K562 (cell line): ENCODE measurements around the gene ZNF300. TPM values are rescaled to one million over a fixed set of nuclear protein-coding genes. Genes with fewer than 3 reads are reported as not detected.

Experiments used
- ATAC-seq: fragments of 200-7000 bp; cut with Tn5 transposase; 3 replicates; pipeline ENCODE4 v1.9.1; 2020; ENCODE audit warnings: moderate library complexity
- BruUV-seq: library from RNA; stranded (reverse); fragments of 400-500 nt; replicated peaks from 2 replicates; lab custom pipeline; 2021; lab: Mats Ljungman, UMichigan
- CTCF ChIA-PET: fragments of 300-600 bp; formaldehyde crosslinking; extraction: SDS; loops from one replicate; lab custom pipeline; 2021; ENCODE audit warnings: low intra/inter-chr PET ratio; lab: Yijun Ruan, JAX
- POLR2A ChIA-PET: fragments of 300-600, 350-650 bp; sonication (Branson Sonifier 250); formaldehyde crosslinking; extraction: SDS; loops from one replicate; lab custom pipeline; 2021; ENCODE audit warnings: antibody characterized with exemption, inconsistent platforms; lab: Yijun Ruan, JAX
- DNase-seq, 4 experiments: peaks; one replicate each; pipeline versions ENCODE4 v3.0.0 to v3.0.0-alpha.2; 2011 to 2018; ENCODE audit warnings: low spot score in 3 of 4, mixed read lengths in 3 of 4; ENCODE audit errors: extremely low read depth in 1 of 4
- FAIRE-seq: peaks from 2 replicates; lab custom pipeline; 2011; peaks lifted over from hg19 to GRCh38; lab: Jason Lieb, UNC
- H2AFZ ChIP-seq: 2 replicates; pipeline ENCODE4 v1.6.0; 2011; ENCODE audit warnings: low read depth, low read length, control low read depth, inconsistent platforms
- H3K27ac ChIP-seq: fragments of 200-600 bp; 3 replicates; pipeline ENCODE4 v1.8.0; 2011; ENCODE audit warnings: low read depth, mild to moderate bottlenecking, control low read depth, inconsistent platforms, low read length, moderate library complexity, mixed read lengths; ENCODE audit errors: extremely low read depth
- H3K27me3 ChIP-seq, 2 experiments: fragments of 300-600 bp in 1 of 2; 2 replicates in 1 of 2; 3 replicates in 1 of 2; pipeline versions ENCODE4 v1.6.0 to v1.8.0; 2011; ENCODE audit warnings: inconsistent platforms in 2 of 2, low read length in 2 of 2, mild to moderate bottlenecking in 1 of 2, mixed read lengths in 1 of 2, moderate library complexity in 1 of 2; ENCODE audit not compliant: control insufficient read depth in 2 of 2, insufficient read depth in 2 of 2
- H3K36me3 ChIP-seq: fragments of 300-600 bp; 3 replicates; pipeline ENCODE4 v1.8.0; 2011; ENCODE audit warnings: mild to moderate bottlenecking, low read length, inconsistent platforms; ENCODE audit not compliant: control insufficient read depth, insufficient read depth
- H3K4me1 ChIP-seq, 2 experiments: fragments of 200-600 bp in 1 of 2; replicated peaks in 1 of 2; 2 replicates in 1 of 2; 3 replicates in 1 of 2; pipeline versions ENCODE4 v1.5.1 to v1.8.0; 2011; ENCODE audit warnings: inconsistent platforms in 2 of 2, low read length in 2 of 2, mild to moderate bottlenecking in 1 of 2, mixed read lengths in 1 of 2, moderate library complexity in 1 of 2; ENCODE audit not compliant: control insufficient read depth in 2 of 2, insufficient read depth in 2 of 2
- H3K4me2 ChIP-seq: 2 replicates; pipeline ENCODE4 v1.6.1; 2011; ENCODE audit warnings: low read length, control low read depth, inconsistent platforms, mixed read lengths; ENCODE audit not compliant: insufficient read depth
- H3K4me3 ChIP-seq: fragments of 200-600 bp; sonication (generic), shearing (Covaris generic); 2 replicates; pipeline ENCODE4 v1.5.1; 2016; ENCODE audit warnings: control low read depth, inconsistent platforms
- H3K79me2 ChIP-seq: fragments of 200-600 bp; 3 replicates; pipeline ENCODE4 v1.8.0; 2011; ENCODE audit warnings: low read length, inconsistent platforms; ENCODE audit not compliant: control insufficient read depth, insufficient read depth
- H3K9ac ChIP-seq, 2 experiments: 2 replicates each; pipeline versions ENCODE4 v1.6.0 to v1.6.1; 2011; ENCODE audit warnings: low read depth in 2 of 2, low read length in 2 of 2, control low read depth in 1 of 2, inconsistent platforms in 1 of 2, mild to moderate bottlenecking in 1 of 2, mixed read lengths in 1 of 2; ENCODE audit not compliant: insufficient read depth in 1 of 2
- H3K9me1 ChIP-seq: one replicate; pipeline ENCODE4 v1.6.0; 2011; ENCODE audit warnings: inconsistent platforms, mild to moderate bottlenecking, low read length, moderate library complexity; ENCODE audit not compliant: control insufficient read depth, insufficient read depth
- H3K9me3 ChIP-seq: replicated peaks from 2 replicates; pipeline ENCODE4 v1.5.1; 2011; ENCODE audit warnings: low read depth, low read length, inconsistent platforms; ENCODE audit not compliant: control insufficient read depth, insufficient read depth
- H4K20me1 ChIP-seq: replicated peaks from 2 replicates; pipeline ENCODE4 v1.6.1; 2011; ENCODE audit warnings: low read length, inconsistent platforms, mixed read lengths; ENCODE audit not compliant: control insufficient read depth, insufficient read depth
- DNMT1 ChIP-seq: fragments of 450-650 bp; IDR thresholded peaks from 2 replicates; pipeline ENCODE4 v1.6.1; 2016; ENCODE audit warnings: antibody characterized with exemption, mild to moderate bottlenecking
- FOXJ2 ChIP-seq: fragments of 200-800 bp; sonication (Bioruptor generic); IDR thresholded peaks from 2 replicates; pipeline ENCODE4 v1.6.1; 2016; ENCODE audit warnings: missing genetic modification characterization, missing compliant biosample characterization
- SLC30A9 ChIP-seq: fragments of 250-450 bp; sonication (Bioruptor Pico); IDR thresholded peaks from 2 replicates; pipeline ENCODE4 v1.8.0; 2022; ENCODE audit warnings: mild to moderate bottlenecking, moderate library complexity
- SMARCE1 ChIP-seq: fragments of 450-650 bp; IDR thresholded peaks from 2 replicates; pipeline ENCODE4 v1.7.1; 2016; ENCODE audit warnings: mild to moderate bottlenecking
- ZBTB7A ChIP-seq: IDR thresholded peaks from 2 replicates; pipeline ENCODE4 v1.6.1; 2011; ENCODE audit warnings: low read depth, mild to moderate bottlenecking, low read length, moderate library complexity, borderline replicate concordance; ENCODE audit not compliant: control insufficient read depth
- ZNF57 ChIP-seq: fragments of 450-650 bp; formaldehyde crosslinking; IDR thresholded peaks from 2 replicates; pipeline ENCODE4 v1.4.0; 2020; ENCODE audit warnings: mild to moderate bottlenecking, moderate library complexity
- WGBS: fragments of 100-300 bp; shearing (Covaris generic); methylation state at CpG from one replicate; pipeline ENCODE4 v1.1.6; 2016; ENCODE audit warnings: low coverage, mixed read lengths; ENCODE audit not compliant: insufficient coverage; ENCODE audit errors: missing lambda C conversion rate; 5-methylcytosine and 5-hydroxymethylcytosine counted together
- in situ Hi-C: fragments of 300-500 bp; cut with MboI; formaldehyde crosslinking; loops from 4 replicates; pipeline ENCODE4 v1.15.0; 2018; ENCODE audit warnings: inconsistent platforms, mixed read lengths
- intact Hi-C: fragments of 100-400 bp; cut with micrococcal nuclease; formaldehyde crosslinking; loops from 2 replicates; pipeline ENCODE4 v1.14.2; 2022
- polyA plus RNA-seq, 8 experiments: library from polyadenylated mRNA; depleted of rRNA in 4 of 8; stranded (reverse) in 5 of 8; unstranded in 3 of 8; fragments of >200 nt; fragmentation: Nextera tagmentation in 2 of 8; fragmentation: Illumina TruSeq in 1 of 8; extraction: Ambion mirVana in 2 of 8; extraction: Trizol in 1 of 8; gene quantifications; 2 replicates each; pipeline versions ENCODE4 v1.2.1 to v1.2.3, GENCODE V29; 2011 to 2014; ENCODE audit warnings: inconsistent platforms in 1 of 8, missing spikeins in 1 of 8
- total RNA-seq, 7 experiments: library from RNA; depleted of rRNA in 6 of 7; stranded (reverse); fragments of >200 nt in 6 of 7; fragmentation: Illumina TruSeq in 2 of 7; extraction: Trizol in 2 of 7; gene quantifications; 2 replicates each; pipeline versions ENCODE4 v1.2.1 to v1.2.3, GENCODE V29; 2011 to 2021; ENCODE audit warnings: low replicate concordance in 1 of 7
- TF ChIP-seq, protein P1 (sequence below), 3 experiments: fragments of 200-800 bp in 1 of 3; sonication (Bioruptor generic) in 1 of 3; sonication (generic) in 1 of 3; formaldehyde crosslinking in 1 of 3; IDR thresholded peaks; 2 replicates each; pipeline versions ENCODE4 v1.6.1 to v1.8.0; 2016 to 2022; ENCODE audit warnings: mild to moderate bottlenecking in 2 of 3, missing compliant biosample characterization in 2 of 3, missing genetic modification characterization in 2 of 3, missing genetic modification reagents in 1 of 3
- TF ChIP-seq, protein P2 (sequence below): IDR thresholded peaks from 2 replicates; pipeline ENCODE4 v1.6.1; 2011; ENCODE audit warnings: borderline replicate concordance, low read depth, mild to moderate bottlenecking, moderate library complexity, low read length; ENCODE audit not compliant: insufficient read depth, poor library complexity, severe bottlenecking
- TF ChIP-seq, protein P3 (sequence below): fragments of 450-650 bp; IDR thresholded peaks from 2 replicates; pipeline ENCODE4 v1.6.1; 2016; ENCODE audit warnings: borderline replicate concordance
- TF ChIP-seq, protein P4 (sequence below): fragments of 250-450 bp; sonication (Bioruptor Pico); IDR thresholded peaks from 2 replicates; pipeline ENCODE4 v1.8.0; 2021; ENCODE audit warnings: moderate library complexity, mild to moderate bottlenecking, inconsistent platforms
- TF ChIP-seq, protein P5 (sequence below): sonication (generic); formaldehyde crosslinking; IDR thresholded peaks from 2 replicates; pipeline ENCODE4 v1.9.0; 2022; ENCODE audit warnings: mild to moderate bottlenecking, missing genetic modification reagents
- TF ChIP-seq, protein P6 (sequence below): fragments of 250-450 bp; sonication (Bioruptor Pico); IDR thresholded peaks from 2 replicates; pipeline ENCODE4 v1.8.0; 2022; ENCODE audit warnings: inconsistent platforms

Gene ZNF300
- total and polyA plus RNA-seq, 9 of the 15 experiments (the other 6 are each of a cell fraction or from before 2014, with no cell fraction given): 4.4 to 13.2 (median 11.1) TPM

DNA sequence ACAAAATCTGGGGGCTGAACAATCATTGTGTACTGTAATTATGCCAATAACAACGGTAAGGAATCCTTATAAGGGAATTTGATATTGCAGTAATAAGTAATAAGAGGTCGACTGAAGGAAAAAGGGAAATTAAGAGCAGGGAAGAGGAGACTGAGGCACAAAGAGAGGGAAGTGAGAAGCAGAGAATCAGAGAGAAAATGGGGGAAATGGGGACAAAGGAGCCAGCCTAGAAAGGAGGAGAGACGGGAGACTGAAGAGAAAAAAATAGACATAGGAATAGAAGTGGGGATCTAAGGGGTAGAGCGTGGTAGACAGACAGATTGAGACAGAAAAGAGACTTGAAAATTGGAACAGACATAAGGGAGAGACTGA lies 518 bp upstream of the ZNF300 start:
- peak in 1 of 4 experiments; percentile 11 for DNase-seq
- Histone ChIP-seq H3K27me3 (no peaks in the 10 kb centered on the region), H4K20me1 (no peaks in the 10 kb centered on the region), H3K9me1 (no peaks in the 10 kb centered on the region), H3K36me3 (peaks cover 7% of the 10 kb centered on the region), H3K9ac (peak overlapping the region; percentile 75 to 89; a peak in 3 of 4 replicates), H3K79me2 (peaks cover 4% of the 10 kb centered on the region; the same call in 1 of the 3 replicates), H3K4me2 (peak overlapping the region; percentile 97), H3K4me1 (no peaks in the 10 kb centered on the region), H3K9me3 (peaks cover 23% of the 10 kb centered on the region), H2AFZ (peak overlapping the region; percentile 99), H3K27ac (peak overlapping the region; percentile 95), H3K4me3 (peak overlapping the region; percentile 58)
- POLR2A ChIA-PET: interaction anchor here (0.7 to 1.6 kb wide), 5 partner anchors 9 to 171 kb away, joined by 3 to 5 read pairs (median 3); no protein-coding TSS in a partner anchor
- CTCF ChIA-PET: interaction anchor here (0.7 kb wide), 1 partner anchor 357 kb away, joined by 3 read pairs; no protein-coding TSS in a partner anchor
- no peak for ATAC-seq
- intact Hi-C loops (no loop called here), in situ Hi-C loops (no loop called here)
- FAIRE-seq: no peak
- 15% methylated on average over 4 of the region's 4 CpGs for WGBS
- BruUV-seq: no TSS peak
- TF ChIP-seq, protein P1, sequence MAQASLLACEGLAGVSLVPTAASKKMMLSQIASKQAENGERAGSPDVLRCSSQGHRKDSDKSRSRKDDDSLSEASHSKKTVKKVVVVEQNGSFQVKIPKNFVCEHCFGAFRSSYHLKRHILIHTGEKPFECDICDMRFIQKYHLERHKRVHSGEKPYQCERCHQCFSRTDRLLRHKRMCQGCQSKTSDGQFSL (CRISPR knock-in tag; IDR thresholded peaks at IDR 0.05): no peak
- TF ChIP-seq, protein P1 (tag; IDR thresholded peaks at IDR 0.05): no peak
- 0 out of 2 replicates have a peak, but pooled peaks have one; percentile 41 for TF ChIP-seq SMARCE1
- no peak for TF ChIP-seq FOXJ2
- TF ChIP-seq, protein P2, sequence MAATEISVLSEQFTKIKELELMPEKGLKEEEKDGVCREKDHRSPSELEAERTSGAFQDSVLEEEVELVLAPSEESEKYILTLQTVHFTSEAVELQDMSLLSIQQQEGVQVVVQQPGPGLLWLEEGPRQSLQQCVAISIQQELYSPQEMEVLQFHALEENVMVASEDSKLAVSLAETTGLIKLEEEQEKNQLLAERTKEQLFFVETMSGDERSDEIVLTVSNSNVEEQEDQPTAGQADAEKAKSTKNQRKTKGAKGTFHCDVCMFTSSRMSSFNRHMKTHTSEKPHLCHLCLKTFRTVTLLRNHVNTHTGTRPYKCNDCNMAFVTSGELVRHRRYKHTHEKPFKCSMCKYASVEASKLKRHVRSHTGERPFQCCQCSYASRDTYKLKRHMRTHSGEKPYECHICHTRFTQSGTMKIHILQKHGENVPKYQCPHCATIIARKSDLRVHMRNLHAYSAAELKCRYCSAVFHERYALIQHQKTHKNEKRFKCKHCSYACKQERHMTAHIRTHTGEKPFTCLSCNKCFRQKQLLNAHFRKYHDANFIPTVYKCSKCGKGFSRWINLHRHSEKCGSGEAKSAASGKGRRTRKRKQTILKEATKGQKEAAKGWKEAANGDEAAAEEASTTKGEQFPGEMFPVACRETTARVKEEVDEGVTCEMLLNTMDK: no peak
- TF ChIP-seq, protein P3, sequence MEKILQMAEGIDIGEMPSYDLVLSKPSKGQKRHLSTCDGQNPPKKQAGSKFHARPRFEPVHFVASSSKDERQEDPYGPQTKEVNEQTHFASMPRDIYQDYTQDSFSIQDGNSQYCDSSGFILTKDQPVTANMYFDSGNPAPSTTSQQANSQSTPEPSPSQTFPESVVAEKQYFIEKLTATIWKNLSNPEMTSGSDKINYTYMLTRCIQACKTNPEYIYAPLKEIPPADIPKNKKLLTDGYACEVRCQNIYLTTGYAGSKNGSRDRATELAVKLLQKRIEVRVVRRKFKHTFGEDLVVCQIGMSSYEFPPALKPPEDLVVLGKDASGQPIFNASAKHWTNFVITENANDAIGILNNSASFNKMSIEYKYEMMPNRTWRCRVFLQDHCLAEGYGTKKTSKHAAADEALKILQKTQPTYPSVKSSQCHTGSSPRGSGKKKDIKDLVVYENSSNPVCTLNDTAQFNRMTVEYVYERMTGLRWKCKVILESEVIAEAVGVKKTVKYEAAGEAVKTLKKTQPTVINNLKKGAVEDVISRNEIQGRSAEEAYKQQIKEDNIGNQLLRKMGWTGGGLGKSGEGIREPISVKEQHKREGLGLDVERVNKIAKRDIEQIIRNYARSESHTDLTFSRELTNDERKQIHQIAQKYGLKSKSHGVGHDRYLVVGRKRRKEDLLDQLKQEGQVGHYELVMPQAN: peak; percentile 58
- TF ChIP-seq, protein P4, sequence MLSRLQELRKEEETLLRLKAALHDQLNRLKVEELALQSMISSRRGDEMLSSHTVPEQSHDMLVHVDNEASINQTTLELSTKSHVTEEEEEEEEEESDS: no peak
- TF ChIP-seq, protein P5, sequence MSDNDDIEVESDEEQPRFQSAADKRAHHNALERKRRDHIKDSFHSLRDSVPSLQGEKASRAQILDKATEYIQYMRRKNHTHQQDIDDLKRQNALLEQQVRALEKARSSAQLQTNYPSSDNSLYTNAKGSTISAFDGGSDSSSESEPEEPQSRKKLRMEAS (CRISPR knock-in tag): no peak
- TF ChIP-seq DNMT1: no peak
- TF ChIP-seq, protein P6, sequence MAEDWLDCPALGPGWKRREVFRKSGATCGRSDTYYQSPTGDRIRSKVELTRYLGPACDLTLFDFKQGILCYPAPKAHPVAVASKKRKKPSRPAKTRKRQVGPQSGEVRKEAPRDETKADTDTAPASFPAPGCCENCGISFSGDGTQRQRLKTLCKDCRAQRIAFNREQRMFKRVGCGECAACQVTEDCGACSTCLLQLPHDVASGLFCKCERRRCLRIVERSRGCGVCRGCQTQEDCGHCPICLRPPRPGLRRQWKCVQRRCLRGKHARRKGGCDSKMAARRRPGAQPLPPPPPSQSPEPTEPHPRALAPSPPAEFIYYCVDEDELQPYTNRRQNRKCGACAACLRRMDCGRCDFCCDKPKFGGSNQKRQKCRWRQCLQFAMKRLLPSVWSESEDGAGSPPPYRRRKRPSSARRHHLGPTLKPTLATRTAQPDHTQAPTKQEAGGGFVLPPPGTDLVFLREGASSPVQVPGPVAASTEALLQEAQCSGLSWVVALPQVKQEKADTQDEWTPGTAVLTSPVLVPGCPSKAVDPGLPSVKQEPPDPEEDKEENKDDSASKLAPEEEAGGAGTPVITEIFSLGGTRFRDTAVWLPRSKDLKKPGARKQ (CRISPR knock-in tag): no peak
- no peak for TF ChIP-seq SLC30A9 (CRISPR knock-in tag)
- no peak for TF ChIP-seq ZBTB7A
- no peak for TF ChIP-seq ZNF57 (CRISPR knock-in tag)
